Epithelial cell of esophagus (primary cell): ENCODE data around the gene NCF4.

Experiments
- DNase-seq: peaks from one replicate; pipeline ENCODE4 v3.0.0; 2010; ENCODE audit warnings: low read depth
- H3K4me3 ChIP-seq: 2 replicates; pipeline ENCODE4 v1.5.1; 2011; ENCODE audit warnings: mild to moderate bottlenecking, low read length, control low read depth
- CTCF ChIP-seq: IDR thresholded peaks from 2 replicates; pipeline ENCODE4 v1.5.1; 2011; ENCODE audit warnings: low read depth, mild to moderate bottlenecking, low read length, control low read depth, inconsistent platforms; ENCODE audit not compliant: insufficient read depth; ENCODE audit errors: missing control alignments

Gene NCF4

GRCh38 chr22:36881504-36882245 is 20.9 kb downstream of the NCF4 start:
- no peak overlapping the region for H3K4me3 ChIP-seq
- TF ChIP-seq CTCF: no peak
- DNase-seq: no peak

GRCh38 chr22:36884349-36885158 is 23.7 kb downstream of the NCF4 start:
- no peak for TF ChIP-seq CTCF
- H3K4me3 ChIP-seq: no peak overlapping the region
- DNase-seq: no peak

GRCh38 chr22:36885474-36885873 is 24.7 kb downstream of the NCF4 start:
- no peak for DNase-seq
- H3K4me3 ChIP-seq: no peak overlapping the region
- no peak for TF ChIP-seq CTCF

GRCh38 chr22:36886016-36886415 is 25.2 kb downstream of the NCF4 start:
- DNase-seq: no peak
- TF ChIP-seq CTCF: no peak
- H3K4me3 ChIP-seq: no peak overlapping the region

GRCh38 chr22:36887162-36887561 is 26.4 kb downstream of the NCF4 start:
- DNase-seq: no peak
- no peak overlapping the region for H3K4me3 ChIP-seq
- TF ChIP-seq CTCF: no peak

- TF ChIP-seq CTCF: no peak
- DNase-seq: no peak
- H3K4me3 ChIP-seq: no peak overlapping the region
These were observed 30.8 kb downstream of the NCF4 start for GRCh38 chr22:36891646-36892045.
